Activated CD4-positive, alpha-beta T cell treated with anti-CD3 and anti-CD28 coated beads, Interleukin-2, amount 50 U/mL, for 4 hours (primary cell): Measurements from ENCODE around the gene PCDH11Y.
"Not testable (repeated sequence)": the region's sequence is repeated elsewhere in the genome, so short reads cannot be mapped to it uniquely, and the experiment has no call there.

Experiments
- DNase-seq, 2 experiments: peaks; one replicate each; pipeline ENCODE4 v3.0.0-alpha.2; 2020

PCDH11Y gene, protein sequence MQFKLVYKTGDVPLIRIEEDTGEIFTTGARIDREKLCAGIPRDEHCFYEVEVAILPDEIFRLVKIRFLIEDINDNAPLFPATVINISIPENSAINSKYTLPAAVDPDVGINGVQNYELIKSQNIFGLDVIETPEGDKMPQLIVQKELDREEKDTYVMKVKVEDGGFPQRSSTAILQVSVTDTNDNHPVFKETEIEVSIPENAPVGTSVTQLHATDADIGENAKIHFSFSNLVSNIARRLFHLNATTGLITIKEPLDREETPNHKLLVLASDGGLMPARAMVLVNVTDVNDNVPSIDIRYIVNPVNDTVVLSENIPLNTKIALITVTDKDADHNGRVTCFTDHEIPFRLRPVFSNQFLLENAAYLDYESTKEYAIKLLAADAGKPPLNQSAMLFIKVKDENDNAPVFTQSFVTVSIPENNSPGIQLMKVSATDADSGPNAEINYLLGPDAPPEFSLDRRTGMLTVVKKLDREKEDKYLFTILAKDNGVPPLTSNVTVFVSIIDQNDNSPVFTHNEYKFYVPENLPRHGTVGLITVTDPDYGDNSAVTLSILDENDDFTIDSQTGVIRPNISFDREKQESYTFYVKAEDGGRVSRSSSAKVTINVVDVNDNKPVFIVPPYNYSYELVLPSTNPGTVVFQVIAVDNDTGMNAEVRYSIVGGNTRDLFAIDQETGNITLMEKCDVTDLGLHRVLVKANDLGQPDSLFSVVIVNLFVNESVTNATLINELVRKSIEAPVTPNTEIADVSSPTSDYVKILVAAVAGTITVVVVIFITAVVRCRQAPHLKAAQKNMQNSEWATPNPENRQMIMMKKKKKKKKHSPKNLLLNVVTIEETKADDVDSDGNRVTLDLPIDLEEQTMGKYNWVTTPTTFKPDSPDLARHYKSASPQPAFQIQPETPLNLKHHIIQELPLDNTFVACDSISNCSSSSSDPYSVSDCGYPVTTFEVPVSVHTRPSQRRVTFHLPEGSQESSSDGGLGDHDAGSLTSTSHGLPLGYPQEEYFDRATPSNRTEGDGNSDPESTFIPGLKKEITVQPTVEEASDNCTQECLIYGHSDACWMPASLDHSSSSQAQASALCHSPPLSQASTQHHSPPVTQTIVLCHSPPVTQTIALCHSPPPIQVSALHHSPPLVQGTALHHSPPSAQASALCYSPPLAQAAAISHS (N-terminal part only)

DNA sequence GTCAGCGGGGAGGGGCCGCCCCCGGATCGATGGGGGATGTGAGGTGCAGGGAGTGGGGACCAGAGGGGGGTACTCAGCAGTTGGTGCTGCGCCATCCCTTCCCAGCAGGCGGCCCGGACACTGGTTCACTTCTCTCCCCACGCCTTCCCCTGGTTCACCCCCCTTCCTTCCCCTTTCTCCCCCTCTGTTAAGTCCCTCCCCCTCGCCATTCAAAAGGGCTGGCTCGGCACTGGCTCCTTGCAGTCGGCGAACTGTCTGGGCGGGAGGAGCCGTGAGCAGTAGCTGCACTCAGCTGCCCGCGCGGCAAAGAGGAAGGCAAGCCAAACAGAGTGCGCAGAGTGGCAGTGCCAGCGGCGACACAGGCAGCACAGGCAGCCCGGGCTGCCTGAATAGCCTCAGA is at the start of gene PCDH11Y:
Gene PCDH11Y, plus strand, starts transcription at position 240 of the 400 bp plus-strand sequence. CDS start 56,804 bp downstream, outside the sequence.
- DNase-seq, result peak; percentile 0

DNA sequence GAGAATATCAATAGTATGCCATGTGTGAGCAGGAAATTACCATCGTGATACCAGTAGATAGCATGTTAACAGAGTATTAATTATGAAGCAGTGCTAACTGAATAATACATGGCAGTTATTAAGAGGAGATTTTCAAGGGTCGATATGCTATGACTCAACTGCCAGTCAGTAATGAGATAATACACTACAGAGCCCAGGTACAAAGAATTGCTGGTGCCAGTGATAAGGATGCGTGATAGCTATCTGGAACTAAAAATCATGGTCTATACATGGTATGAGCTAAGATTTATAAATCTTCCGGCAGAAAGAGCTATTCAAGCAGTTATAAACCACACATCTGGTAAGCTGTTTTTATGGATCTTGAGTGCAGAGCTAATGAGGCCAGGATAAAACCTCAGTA is 32.2 kb upstream of the PCDH11Y start:
- DNase-seq, result not testable (repeated sequence)

DNA sequence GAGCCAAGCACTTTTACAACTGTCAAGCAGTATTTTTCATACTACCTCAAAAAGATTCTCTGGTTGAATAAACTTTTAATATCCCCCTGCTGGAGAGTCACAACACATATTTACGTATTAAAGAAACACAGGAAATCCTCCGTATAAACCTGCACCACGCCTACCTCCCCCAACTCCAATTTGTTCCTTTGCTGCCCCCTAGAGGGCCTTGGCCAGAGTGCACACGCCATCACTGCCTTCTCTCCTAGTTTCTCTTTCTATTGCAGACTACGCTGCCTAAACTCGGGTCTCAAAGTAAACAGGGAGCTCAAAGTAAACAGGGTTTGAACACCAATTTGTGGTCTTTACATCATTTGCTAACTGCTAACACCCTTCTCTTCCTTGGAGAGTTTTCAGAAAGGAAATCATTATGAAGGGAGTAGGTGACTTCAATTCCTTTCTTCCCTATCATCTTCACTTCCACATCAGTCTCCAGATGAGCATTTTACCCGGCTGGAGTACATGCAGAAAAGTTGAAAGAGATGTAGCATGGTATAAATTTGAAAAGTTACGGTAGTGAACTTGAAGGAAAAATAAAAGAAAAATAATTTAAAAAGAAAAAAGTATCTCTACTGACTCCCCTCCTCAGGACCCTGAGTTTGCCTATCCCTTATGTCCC is 8.2 kb upstream of the PCDH11Y start:
- not testable (repeated sequence) for DNase-seq

DNA sequence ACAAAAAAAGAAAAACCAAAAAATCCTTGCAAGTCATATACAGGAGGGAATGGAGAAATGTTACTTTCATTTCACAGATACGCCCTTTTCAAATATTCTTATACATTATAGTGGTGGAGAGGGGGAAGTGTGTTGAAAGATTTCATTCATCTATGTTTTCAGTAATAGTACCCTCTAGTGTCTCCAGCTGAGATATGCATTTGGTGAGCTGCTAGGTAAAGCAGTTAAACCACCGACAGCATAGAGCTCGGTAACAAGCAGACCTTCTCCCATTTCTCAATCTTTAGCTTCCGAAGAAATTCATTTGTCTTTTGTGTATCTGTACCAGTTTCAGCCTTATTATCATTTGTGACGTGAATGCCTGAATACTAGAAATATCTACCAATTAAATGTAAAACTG is 5.2 kb upstream of the PCDH11Y start:
- not testable (repeated sequence) for DNase-seq

DNA sequence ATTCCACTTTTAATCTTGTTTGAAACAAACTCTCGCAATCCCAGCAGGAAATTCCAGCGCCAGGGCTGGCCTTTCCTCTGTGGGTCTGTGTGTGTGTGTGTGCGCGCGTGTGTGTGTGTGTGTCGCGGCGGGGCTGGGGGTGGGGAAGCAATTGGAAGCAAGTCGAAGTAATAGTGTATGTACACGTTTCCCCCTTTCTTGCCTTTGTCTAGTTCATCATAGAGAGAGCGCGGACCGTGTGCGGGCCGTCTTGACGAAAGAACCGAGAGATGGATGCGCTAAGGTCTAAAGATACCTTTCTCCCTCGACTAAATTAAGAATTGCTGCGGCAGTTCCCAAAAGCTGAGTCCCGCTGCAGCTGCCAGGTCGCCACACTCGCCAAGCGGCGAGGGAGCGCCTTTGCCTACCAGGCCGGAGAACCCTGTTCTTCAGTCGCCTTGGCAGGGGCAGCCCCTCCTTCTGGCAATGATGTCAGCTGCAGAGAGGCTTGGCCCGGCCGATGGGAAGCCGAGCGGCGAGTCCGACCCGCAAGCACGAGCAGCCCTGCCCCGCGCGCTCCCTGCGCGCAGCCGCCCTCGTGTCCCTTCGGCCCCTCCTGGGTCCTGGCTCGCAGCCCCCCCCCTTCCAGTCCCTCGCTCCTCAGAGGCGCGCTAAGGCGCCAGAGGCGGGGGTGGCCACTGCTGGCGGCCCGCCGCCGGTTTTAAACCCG is 2.5 kb downstream of the PCDH11Y start:
- DNase-seq, result not testable (repeated sequence)

DNA sequence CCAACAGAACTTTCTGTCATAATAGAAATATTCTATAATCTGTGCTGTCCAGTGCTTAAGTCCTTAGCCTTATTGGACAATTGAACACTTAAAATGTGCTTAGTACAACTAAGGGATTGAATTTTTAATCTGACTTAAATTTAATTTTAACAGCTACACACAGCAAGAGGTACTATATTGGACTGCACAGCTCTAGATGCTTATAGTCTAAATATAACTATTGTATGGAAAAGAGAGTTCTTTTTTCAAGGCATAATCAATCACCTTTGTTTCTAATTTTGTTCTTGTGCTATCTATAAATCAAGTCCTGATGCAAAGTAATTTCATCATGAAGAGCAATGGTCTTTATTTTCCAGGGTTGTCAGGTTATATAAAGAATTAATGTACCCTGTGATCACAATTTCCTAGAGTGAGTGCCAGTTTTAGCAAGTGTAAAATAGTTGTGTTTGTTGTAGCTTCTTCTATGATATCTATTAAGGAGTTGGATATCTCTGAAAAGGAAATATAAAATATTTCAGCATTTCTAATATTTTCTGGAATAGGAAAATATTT is 39.0 kb downstream of the PCDH11Y start:
- not testable (repeated sequence) for DNase-seq

DNA sequence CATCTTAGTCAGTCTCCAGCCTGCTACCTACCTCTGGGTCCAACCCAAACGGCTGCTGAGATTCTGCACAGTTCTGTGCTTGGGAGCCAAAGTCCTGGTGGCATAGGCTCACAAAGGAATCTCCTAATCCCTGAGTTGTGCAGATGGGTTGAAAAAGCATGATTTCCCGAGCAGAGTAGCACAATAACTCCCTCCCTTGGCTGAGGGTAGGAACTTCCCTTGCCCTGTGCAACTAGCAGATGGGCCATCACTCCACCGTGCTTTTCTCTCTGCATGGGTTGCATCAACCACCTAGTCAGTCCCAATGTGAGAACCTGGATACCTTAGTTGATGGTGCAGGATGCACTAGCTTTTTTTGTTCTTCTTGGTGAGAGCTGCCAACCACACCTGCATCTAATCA is 82.9 kb downstream of the PCDH11Y start:
- DNase-seq, result not testable (repeated sequence)

DNA sequence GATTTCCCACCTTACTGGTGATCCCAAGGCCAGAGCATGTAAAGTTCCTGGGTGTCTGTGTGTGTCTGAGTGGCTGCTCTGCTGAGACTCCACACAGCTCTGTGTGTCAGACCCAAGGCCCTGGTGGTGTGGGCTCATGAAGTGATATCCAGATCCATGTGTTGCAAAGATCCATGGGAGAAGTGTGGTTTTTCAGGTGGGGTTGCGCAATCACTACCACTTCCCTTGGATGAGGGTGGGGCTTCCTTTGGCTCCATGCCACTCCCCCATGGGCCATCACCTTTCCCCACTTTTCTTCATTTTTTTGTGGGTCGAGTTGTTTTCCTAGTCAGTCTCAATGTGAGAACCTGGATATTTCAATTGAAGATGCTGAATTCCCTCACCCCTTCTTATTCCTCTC is 182.9 kb downstream of the PCDH11Y start:
- not testable (repeated sequence) for DNase-seq

DNA sequence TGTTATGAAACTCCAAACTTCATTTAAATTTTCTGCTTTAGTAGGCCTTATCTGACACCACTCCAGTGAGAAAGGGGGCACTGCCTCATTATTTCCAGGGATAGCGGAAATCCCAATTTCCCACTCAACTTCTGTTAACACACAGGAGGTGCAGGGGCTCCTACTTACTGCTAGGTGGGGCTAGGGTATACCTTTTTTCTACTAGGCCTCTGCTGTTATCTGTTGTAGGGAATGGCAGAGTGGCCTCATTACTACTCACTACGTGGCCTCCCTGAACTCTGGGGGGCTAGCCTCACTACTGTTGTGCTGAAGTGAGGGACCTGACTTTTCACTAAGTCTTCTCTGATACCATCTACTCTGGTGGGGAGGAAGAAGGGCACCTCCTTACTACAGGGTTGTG is 215.0 kb downstream of the PCDH11Y start:
- DNase-seq, result not testable (repeated sequence)

DNA sequence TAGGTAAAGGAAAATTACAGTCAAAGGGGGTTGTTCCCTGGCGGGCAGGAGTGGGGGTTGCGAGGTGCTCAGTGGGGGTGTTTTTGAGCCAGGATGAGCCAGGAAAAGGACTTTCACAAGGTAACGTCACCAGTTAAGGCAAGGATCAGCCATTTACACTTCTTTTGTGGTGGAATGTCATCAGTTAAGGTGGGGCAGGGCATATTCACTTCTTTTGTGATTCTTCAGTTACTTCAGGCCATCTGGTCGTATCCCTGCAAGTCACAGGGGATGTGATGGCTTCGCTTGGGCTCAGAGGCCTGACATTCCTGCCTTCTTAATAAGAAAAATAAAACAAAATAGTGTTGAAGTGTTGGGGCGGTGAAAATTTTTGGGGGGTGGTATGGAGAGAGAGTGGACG is 324.8 kb downstream of the PCDH11Y start:
- not testable (repeated sequence) for DNase-seq

DNA sequence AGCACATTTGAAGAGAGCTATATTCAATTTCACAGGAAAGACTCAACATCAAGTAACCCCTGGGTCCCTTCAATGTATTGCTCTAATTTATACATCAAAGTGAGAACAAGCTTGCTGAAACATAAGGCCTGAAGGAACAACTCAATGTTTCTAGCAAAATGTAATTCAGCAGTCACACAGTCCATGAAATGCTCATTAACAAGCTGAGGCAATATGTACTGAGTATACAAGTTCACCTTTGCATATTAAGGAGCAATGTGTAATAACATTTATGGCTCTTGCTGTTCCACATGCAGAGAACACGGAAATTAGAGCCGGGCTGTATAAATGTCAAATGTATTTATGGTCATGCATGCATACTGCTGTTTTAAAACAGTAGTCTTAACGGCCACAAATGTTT is 342.1 kb downstream of the PCDH11Y start:
- not testable (repeated sequence) for DNase-seq

DNA sequence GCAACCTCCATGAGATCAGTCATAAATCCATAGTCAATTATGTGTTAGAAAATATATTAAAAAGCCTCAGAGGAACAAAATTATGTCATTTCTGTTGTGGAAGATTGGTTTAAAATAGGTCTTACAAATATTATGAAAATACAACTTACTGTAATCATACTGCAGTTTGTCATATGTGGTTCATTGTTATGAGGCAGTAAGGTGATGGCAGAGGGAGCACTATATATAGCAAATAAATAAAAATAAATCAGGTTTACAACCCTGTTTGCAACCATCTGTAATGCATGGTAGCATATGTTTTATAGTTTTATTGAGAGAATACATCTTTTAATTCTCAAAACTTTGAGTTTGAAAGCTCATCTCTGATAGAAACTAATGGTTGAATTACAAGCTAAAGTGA is 543.6 kb downstream of the PCDH11Y start:
- DNase-seq, result not testable (repeated sequence)

DNA sequence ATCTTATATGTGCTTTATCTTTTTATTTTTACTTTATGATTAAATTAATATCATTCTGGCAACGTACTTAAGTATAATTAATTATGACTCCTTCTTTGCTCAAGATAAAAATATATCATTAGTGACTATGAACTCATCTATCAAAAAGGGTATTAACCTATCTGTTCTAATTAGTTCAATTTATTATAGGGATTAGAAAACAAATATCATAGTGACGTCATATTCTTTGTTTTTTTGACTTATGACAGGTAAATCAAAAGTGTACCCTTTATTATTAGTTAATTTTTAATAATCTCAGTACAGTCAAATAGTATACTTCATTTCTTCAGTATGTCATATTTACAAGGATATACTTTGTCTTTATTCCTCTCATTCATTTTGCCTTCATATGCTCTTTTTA is 638.5 kb downstream of the PCDH11Y start:
- not testable (repeated sequence) for DNase-seq

DNA sequence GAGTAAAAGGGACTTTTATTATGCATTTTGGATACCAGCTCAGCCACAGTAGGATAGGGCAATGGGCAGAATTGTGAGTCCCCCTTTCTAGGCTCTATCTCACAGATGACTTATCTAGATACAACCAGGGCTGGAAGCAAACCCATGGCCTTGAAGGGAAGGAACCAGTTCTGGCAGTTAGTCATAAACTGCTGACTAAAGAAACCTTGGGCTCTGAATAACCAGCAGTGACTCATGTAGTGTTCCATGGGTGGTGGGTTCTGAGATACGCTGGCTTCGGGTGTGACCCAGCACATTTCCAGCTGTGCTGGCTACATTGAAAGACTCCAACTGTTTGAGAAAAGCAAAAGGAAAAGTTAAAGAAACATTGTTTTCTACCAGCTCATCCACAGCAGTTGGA is 679.2 kb downstream of the PCDH11Y start:
- DNase-seq, result not testable (repeated sequence)

DNA sequence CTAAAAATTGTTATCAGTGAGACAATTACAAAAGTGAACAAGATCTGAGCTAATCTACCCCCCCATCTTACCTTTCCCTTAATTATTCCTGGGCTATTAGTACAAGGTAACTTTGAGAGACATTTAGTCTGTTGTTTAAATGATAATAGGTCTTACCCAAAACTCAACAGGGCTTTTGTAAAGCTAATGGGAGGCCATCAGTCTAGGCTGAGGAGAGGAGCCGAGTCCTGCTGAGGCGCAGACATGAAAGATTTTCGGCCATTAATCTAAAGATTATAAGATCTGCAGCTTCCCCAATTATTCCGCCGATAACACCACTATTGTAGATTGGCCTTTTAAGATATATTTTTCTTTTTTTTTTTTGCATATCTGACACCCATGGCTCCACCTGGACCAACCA is 708.6 kb downstream of the PCDH11Y start:
- DNase-seq, result not testable (repeated sequence)

DNA sequence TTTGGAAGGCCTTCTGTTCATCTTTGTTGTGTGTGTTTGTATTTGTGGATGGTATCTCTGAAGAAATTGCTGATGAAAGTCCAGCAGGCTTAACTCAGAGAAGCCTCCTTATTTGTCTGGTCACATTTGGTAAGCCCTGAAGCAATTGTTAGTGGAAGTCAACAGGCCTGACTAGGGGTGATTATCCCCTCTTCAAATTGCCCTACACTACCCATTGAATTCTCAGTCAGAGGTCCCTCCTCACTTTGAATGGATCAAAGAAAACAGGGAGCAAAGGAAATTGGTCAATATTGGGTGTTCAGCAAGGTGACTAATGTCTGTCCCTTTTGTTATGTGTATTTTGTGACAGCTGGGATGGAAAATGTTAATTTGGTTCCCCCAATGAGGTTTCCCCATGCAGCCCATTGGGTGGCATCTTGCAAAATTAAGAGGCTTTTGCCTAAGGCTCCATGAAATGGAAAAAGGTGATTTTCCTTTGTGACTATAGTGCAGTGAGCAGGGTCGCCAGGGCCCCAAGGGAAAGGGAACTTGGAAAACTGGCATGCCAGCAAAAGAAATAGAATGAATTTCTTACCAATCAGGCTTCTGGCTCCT is 709.8 kb downstream of the PCDH11Y start:
- not testable (repeated sequence) for DNase-seq

DNA sequence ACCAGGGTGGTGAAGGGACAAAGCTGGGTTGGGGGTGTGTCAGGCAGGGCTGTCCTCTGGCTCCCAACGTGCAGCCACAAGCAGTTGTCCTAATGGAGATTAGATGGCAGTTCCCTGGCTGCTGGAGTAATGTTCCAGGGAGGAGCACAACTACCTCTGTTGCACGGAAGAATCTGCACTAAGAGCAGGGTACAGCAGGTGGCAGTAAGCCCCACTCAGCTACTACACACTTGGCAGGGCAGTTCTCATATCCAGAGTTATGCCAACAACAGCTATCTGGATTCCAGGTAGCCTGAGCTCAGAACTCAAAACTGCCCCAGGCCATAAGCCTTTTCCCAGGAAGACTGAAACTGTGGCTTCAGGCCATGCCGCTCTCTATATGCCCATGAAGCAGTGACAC is 761.3 kb downstream of the PCDH11Y start:
- not testable (repeated sequence) for DNase-seq

DNA sequence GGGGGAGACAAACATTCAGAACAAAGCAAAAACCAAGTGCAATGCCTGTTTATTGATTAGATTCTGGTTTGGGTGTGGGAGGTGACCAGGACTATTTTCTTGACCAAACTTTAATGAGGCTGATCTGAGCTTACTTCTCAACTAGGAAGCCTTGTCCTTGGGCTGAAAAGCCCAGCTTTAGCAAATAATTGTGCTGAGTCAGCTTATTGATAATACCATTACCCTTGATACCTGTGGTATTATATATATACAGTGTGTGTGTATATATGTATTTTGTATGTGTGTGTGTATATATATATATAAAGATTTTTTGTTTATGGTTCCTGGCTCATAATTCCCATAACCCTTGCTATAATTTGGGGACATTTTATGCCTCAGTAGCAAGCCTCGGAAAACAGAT is 776.4 kb downstream of the PCDH11Y start:
- not testable (repeated sequence) for DNase-seq
